ENCODE data around the gene SPINT2. TPM values are rescaled to one million over a fixed set of nuclear protein-coding genes. Genes with fewer than 3 reads are reported as not detected.

SPINT2 gene
- total RNA-seq, 1 donor from 2014 or later: 171 TPM

- Histone ChIP-seq H3K9me3 (ENCODE audit: insufficient read depth, low read depth, low read length) (no peaks in the 10 kb centered on the region), H3K27ac (ENCODE audit: low read depth, low read length) (no peak overlapping the region), H2AFZ (ENCODE audit: low read depth, low read length) (no peak overlapping the region), H3K79me2 (ENCODE audit: insufficient read depth, low read length) (peaks cover 35% of the 10 kb centered on the region), H3K4me3 (ENCODE audit: insufficient read depth, low read depth, low read length) (no peak overlapping the region), H3K4me1 (ENCODE audit: insufficient read depth, low read length) (peaks cover 2% of the 10 kb centered on the region), H3K9ac (ENCODE audit: low read length) (no peak overlapping the region), H3K4me2 (ENCODE audit: low read length) (no peak overlapping the region), H3K27me3 (ENCODE audit: insufficient read depth, low read length) (no peaks in the 10 kb centered on the region), H4K20me1 (ENCODE audit: insufficient read depth, low read length) (peaks cover 23% of the 10 kb centered on the region), H3K36me3 (ENCODE audit: insufficient read depth, low read length) (no peaks in the 10 kb centered on the region)
- peaks cover 9% of the 10 kb centered on the region for H3K36me3 Mint-ChIP-seq (ENCODE audit: low read depth, unreplicated experiment)
- no peak overlapping the region for H3K4me3 Mint-ChIP-seq (ENCODE audit: unreplicated experiment)
- TF ChIP-seq EZH2 (IDR thresholded peaks at IDR 0.05; ENCODE audit: insufficient read depth, low read length) (no peak), CTCF (IDR thresholded peaks at IDR 0.05; ENCODE audit: insufficient read depth, low read depth, low read length) (no peak)
- peaks cover 2% of the 10 kb centered on the region for H3K4me1 Mint-ChIP-seq (ENCODE audit: low read depth, unreplicated experiment)
- DNase-seq (ENCODE audit: low read depth) (no peak), FAIRE-seq (no peak)
- H3K27ac Mint-ChIP-seq (ENCODE audit: unreplicated experiment): no peak overlapping the region
- no peaks in the 10 kb centered on the region for H3K9me3 Mint-ChIP-seq (ENCODE audit: unreplicated experiment)
- H3K27me3 Mint-ChIP-seq (ENCODE audit: low read depth, unreplicated experiment): no peaks in the 10 kb centered on the region
Measured at GRCh38 chr19:38310279-38310670, 45.9 kb downstream of the SPINT2 start.

- no peak overlapping the region for H3K27ac Mint-ChIP-seq (ENCODE audit: unreplicated experiment)
- peaks cover 9% of the 10 kb centered on the region for H3K36me3 Mint-ChIP-seq (ENCODE audit: low read depth, unreplicated experiment)
- Histone ChIP-seq H3K4me1 (ENCODE audit: insufficient read depth, low read length) (peaks cover 4% of the 10 kb centered on the region), H3K36me3 (ENCODE audit: insufficient read depth, low read length) (no peaks in the 10 kb centered on the region), H3K9me3 (ENCODE audit: insufficient read depth, low read depth, low read length) (no peaks in the 10 kb centered on the region), H3K27me3 (ENCODE audit: insufficient read depth, low read length) (no peaks in the 10 kb centered on the region), H2AFZ (ENCODE audit: low read depth, low read length) (no peak overlapping the region), H3K9ac (ENCODE audit: low read length) (no peak overlapping the region), H3K4me2 (ENCODE audit: low read length) (no peak overlapping the region), H4K20me1 (ENCODE audit: insufficient read depth, low read length) (peaks cover 23% of the 10 kb centered on the region), H3K79me2 (ENCODE audit: insufficient read depth, low read length) (peaks cover 39% of the 10 kb centered on the region), H3K4me3 (ENCODE audit: insufficient read depth, low read depth, low read length) (no peak overlapping the region), H3K27ac (ENCODE audit: low read depth, low read length) (no peak overlapping the region)
- no peaks in the 10 kb centered on the region for H3K9me3 Mint-ChIP-seq (ENCODE audit: unreplicated experiment)
- H3K4me3 Mint-ChIP-seq (ENCODE audit: unreplicated experiment): no peak overlapping the region
- TF ChIP-seq EZH2 (IDR thresholded peaks at IDR 0.05; ENCODE audit: insufficient read depth, low read length) (no peak), CTCF (IDR thresholded peaks at IDR 0.05; ENCODE audit: insufficient read depth, low read depth, low read length) (no peak)
- H3K27me3 Mint-ChIP-seq (ENCODE audit: low read depth, unreplicated experiment): no peaks in the 10 kb centered on the region
- no peak for FAIRE-seq
- peaks cover 2% of the 10 kb centered on the region for H3K4me1 Mint-ChIP-seq (ENCODE audit: low read depth, unreplicated experiment)
- DNase-seq (ENCODE audit: low read depth): no peak
Measured at GRCh38 chr19:38310986-38311385, 46.6 kb downstream of the SPINT2 start.

- H3K27me3 ChIP-seq (ENCODE audit: insufficient read depth, low read length): peaks cover 9% of the 10 kb centered on the region
- Mint-ChIP-seq H3K27ac (ENCODE audit: unreplicated experiment) (peak within 1 kb of the TSS; percentile 81), H3K36me3 (ENCODE audit: low read depth, unreplicated experiment) (peaks cover 1% of the 10 kb centered on the region), H3K4me3 (ENCODE audit: unreplicated experiment) (peak within 1 kb of the TSS; percentile 95), H3K4me1 (ENCODE audit: low read depth, unreplicated experiment) (peaks cover 4% of the 10 kb centered on the region), H3K27me3 (ENCODE audit: low read depth, unreplicated experiment) (peaks cover 26% of the 10 kb centered on the region), H3K9me3 (ENCODE audit: unreplicated experiment) (no peaks in the 10 kb centered on the region)
- peaks cover 32% of the 10 kb centered on the region for H3K79me2 ChIP-seq (ENCODE audit: insufficient read depth, low read length)
- no peaks in the 10 kb centered on the region for H3K9me3 ChIP-seq (ENCODE audit: insufficient read depth, low read depth, low read length)
- DNase-seq (ENCODE audit: low read depth) (peak; percentile 95), FAIRE-seq (no peak)
- H2AFZ ChIP-seq (ENCODE audit: low read depth, low read length): peak within 1 kb of the TSS; percentile 85
- TF ChIP-seq EZH2 (IDR thresholded peaks at IDR 0.05; ENCODE audit: insufficient read depth, low read length) (no peak), CTCF (IDR thresholded peaks at IDR 0.05; ENCODE audit: insufficient read depth, low read depth, low read length) (no peak)
- H3K9ac ChIP-seq (ENCODE audit: low read length): peak within 1 kb of the TSS; percentile 83
- H3K4me1 ChIP-seq (ENCODE audit: insufficient read depth, low read length): peaks cover 15% of the 10 kb centered on the region
- peak within 1 kb of the TSS; percentile 94 for H3K4me2 ChIP-seq (ENCODE audit: low read length)
- H3K27ac ChIP-seq (ENCODE audit: low read depth, low read length): peak within 1 kb of the TSS; percentile 53
- no peaks in the 10 kb centered on the region for H3K36me3 ChIP-seq (ENCODE audit: insufficient read depth, low read length)
- peak within 1 kb of the TSS; percentile 80 for H3K4me3 ChIP-seq (ENCODE audit: insufficient read depth, low read depth, low read length)
- peaks cover 13% of the 10 kb centered on the region for H4K20me1 ChIP-seq (ENCODE audit: insufficient read depth, low read length)
Measured at GRCh38 chr19:38315657-38316476, 51.5 kb downstream of the SPINT2 start, which contains the start of gene YIF1B. Gene YIF1B (minus strand): TSS chr19:38315947. CDS start chr19:38315917, 30 bp downstream.
